GM18868 (cell line): ENCODE data around the gene RELN.

Source experiments
- ATAC-seq: cut with Tn5 transposase; IDR thresholded peaks from one replicate; pipeline ENCODE4 v1.9.1; 2021; ENCODE audit warnings: mild to moderate bottlenecking, moderate library complexity; ENCODE audit not compliant: unreplicated experiment

RELN gene

GRCh38 chr7:103690242-103690974 is 299.1 kb downstream of the RELN start:
- ATAC-seq = no peak

GRCh38 chr7:103689255-103689654 is 300.2 kb downstream of the RELN start:
- ATAC-seq = no peak

GRCh38 chr7:103687951-103688350 is 301.5 kb downstream of the RELN start:
- no peak for ATAC-seq

GRCh38 chr7:103687272-103687671 is 302.2 kb downstream of the RELN start:
- no peak for ATAC-seq

- ATAC-seq = no peak
Measured at GRCh38 chr7:103686763-103687162, 302.7 kb downstream of the RELN start.

- ATAC-seq = no peak
Measured at GRCh38 chr7:103686064-103686463, 303.4 kb downstream of the RELN start.

- no peak for ATAC-seq
Measured at GRCh38 chr7:103685646-103686045, 303.8 kb downstream of the RELN start.

GRCh38 chr7:103683348-103683747 is 306.1 kb downstream of the RELN start:
- no peak for ATAC-seq

- no peak for ATAC-seq
Measured at GRCh38 chr7:103680161-103681144, 309.0 kb downstream of the RELN start.

GRCh38 chr7:103679151-103680132 is 310.0 kb downstream of the RELN start:
- ATAC-seq = no peak

GRCh38 chr7:103668279-103668941 is 321.0 kb downstream of the RELN start:
- ATAC-seq = no peak

- no peak for ATAC-seq
Measured at GRCh38 chr7:103666326-103666725, 323.1 kb downstream of the RELN start.

- ATAC-seq = no peak
Measured at GRCh38 chr7:103664577-103664976, 324.9 kb downstream of the RELN start.

- ATAC-seq = no peak
Measured at GRCh38 chr7:103660455-103661371, 328.7 kb downstream of the RELN start.

GRCh38 chr7:103658055-103659005 is 331.1 kb downstream of the RELN start:
- no peak for ATAC-seq

- no peak for ATAC-seq
Measured at GRCh38 chr7:103657474-103657894, 332.0 kb downstream of the RELN start.

- no peak for ATAC-seq
Measured at GRCh38 chr7:103656221-103656620, 333.2 kb downstream of the RELN start.
